Activated naive CD4-positive, alpha-beta T cell treated with anti-CD3 and anti-CD28 coated beads, Interleukin-2, amount 10 ng/mL, durations not matched to agents 7 days and 5 days (primary cell): Measurements from ENCODE around the gene FNDC3B.

Source experiments
- CTCF ChIA-PET: fragments of 350-600 bp; sonication (Branson Sonifier 250); formaldehyde crosslinking; loops from one replicate; lab custom pipeline; 2021; ENCODE audit warnings: antibody characterized with exemption; lab: Charles Lee
- DNase-seq: peaks from one replicate; pipeline ENCODE4 v3.0.0-alpha.2; 2020
- H3K27ac Mint-ChIP-seq: one replicate; pipeline ENCODE4 v1.8.0; 2021; ENCODE audit warnings: mild to moderate bottlenecking, moderate library complexity, mixed read lengths
- H3K27me3 Mint-ChIP-seq: one replicate; pipeline ENCODE4 v1.8.0; 2021; ENCODE audit warnings: mild to moderate bottlenecking, mixed read lengths
- H3K36me3 Mint-ChIP-seq: one replicate; pipeline ENCODE4 v1.8.0; 2021; ENCODE audit warnings: mixed read lengths
- H3K4me1 Mint-ChIP-seq: one replicate; pipeline ENCODE4 v1.8.0; 2021; ENCODE audit warnings: mixed read lengths
- H3K4me3 Mint-ChIP-seq: one replicate; pipeline ENCODE4 v1.8.0; 2021; ENCODE audit warnings: mild to moderate bottlenecking, moderate library complexity, mixed read lengths
- H3K9me3 Mint-ChIP-seq: one replicate; pipeline ENCODE4 v1.8.0; 2021; ENCODE audit warnings: mixed read lengths

The FNDC3B gene

GRCh38 chr3:172133838-172134237 lies 94.5 kb downstream of the FNDC3B start:
- Mint-ChIP-seq H3K9me3 (no peaks in the 10 kb centered on the region), H3K27me3 (no peaks in the 10 kb centered on the region), H3K36me3 (peaks cover 6% of the 10 kb centered on the region), H3K4me3 (no peak overlapping the region), H3K4me1 (peaks cover 52% of the 10 kb centered on the region), H3K27ac (no peak overlapping the region)
- CTCF ChIA-PET: no interaction called here
- no peak for DNase-seq

DNA sequence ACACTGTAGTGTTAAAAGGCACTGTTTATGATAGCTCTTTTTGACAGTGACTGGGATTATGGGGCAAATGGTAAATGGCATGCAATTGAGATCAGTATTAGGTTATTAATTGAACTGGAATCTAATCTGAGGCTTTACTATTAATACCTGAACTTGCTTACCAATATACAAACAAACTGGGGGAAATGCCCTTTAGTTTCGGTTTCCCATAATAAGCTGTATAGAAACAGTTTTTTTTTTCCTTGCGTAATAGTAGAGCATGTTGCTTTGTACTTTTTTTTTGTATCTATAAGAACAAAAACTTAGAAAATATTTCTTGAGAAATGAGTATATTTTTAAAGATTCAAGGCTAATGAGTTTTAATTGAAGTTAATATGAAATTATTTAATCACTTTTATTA lies 95.0 kb downstream of the FNDC3B start:
- Mint-ChIP-seq H3K9me3 (no peaks in the 10 kb centered on the region), H3K27me3 (no peaks in the 10 kb centered on the region), H3K27ac (no peak overlapping the region), H3K4me3 (no peak overlapping the region), H3K36me3 (peaks cover 6% of the 10 kb centered on the region), H3K4me1 (peaks cover 56% of the 10 kb centered on the region)
- DNase-seq: no peak
- CTCF ChIA-PET: no interaction called here

- CTCF ChIA-PET: interaction anchor here (0.6 kb wide), 1 partner anchor 101 kb away, joined by 5 read pairs; no protein-coding TSS in a partner anchor
Observed at GRCh38 chr3:172135185-172135584, 95.8 kb downstream of the FNDC3B start.

DNA sequence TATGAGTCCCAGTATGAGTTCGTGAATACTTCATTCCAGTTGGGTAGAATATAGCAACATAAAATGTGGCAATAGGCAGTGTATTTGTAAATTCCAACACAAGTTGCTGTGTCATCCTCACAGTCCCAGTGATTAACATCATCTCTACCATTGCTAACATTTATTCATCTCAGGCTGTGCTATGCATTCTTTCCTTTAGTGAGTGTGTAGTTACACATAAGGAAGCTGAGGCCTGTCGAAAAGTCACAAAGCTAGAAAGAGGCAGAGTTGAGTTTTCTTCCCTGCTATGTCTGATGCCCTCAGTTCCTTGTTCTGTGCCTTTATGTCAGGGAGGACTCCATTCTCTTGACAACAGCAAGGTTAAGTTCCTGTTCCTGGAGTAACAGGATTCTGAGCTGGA lies 96.4 kb downstream of the FNDC3B start:
- DNase-seq: no peak
- Mint-ChIP-seq H3K4me1 (peaks cover 44% of the 10 kb centered on the region), H3K27me3 (no peaks in the 10 kb centered on the region), H3K36me3 (peaks cover 6% of the 10 kb centered on the region), H3K9me3 (no peaks in the 10 kb centered on the region), H3K4me3 (no peak overlapping the region), H3K27ac (no peak overlapping the region)
- CTCF ChIA-PET: no interaction called here

More at GRCh38 chr3:172135185-172135584, 95.8 kb downstream of the FNDC3B start:
- Mint-ChIP-seq H3K4me3 (no peak overlapping the region), H3K4me1 (peaks cover 49% of the 10 kb centered on the region), H3K27me3 (no peaks in the 10 kb centered on the region), H3K27ac (no peak overlapping the region), H3K36me3 (peaks cover 6% of the 10 kb centered on the region), H3K9me3 (no peaks in the 10 kb centered on the region)
- DNase-seq: no peak

DNA sequence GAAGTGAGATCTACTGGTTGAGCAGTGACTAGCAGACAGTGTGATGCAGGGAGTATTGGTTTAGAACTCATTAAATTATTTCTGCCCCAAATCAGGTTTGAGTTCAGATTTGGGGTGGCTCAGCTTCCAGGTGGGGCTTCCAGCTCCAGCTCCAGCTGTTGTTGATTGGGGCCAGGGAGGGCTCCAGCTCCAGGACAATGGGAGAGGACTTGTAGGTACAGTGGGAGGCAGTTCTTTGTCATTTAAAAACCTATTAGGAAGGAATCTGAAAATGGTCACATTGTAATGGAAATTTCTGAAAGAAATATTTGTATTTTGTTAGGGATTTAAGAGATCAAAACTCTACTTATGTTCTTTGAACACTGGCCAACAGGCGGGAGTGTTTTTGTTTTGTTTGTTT lies 97.0 kb downstream of the FNDC3B start:
- no peak overlapping the region for H3K4me3 Mint-ChIP-seq
- H3K4me1 Mint-ChIP-seq: peaks cover 44% of the 10 kb centered on the region
- H3K27ac Mint-ChIP-seq: no peak overlapping the region
- no peaks in the 10 kb centered on the region for H3K27me3 Mint-ChIP-seq
- H3K36me3 Mint-ChIP-seq: peaks cover 6% of the 10 kb centered on the region
- DNase-seq: no peak
- CTCF ChIA-PET: no interaction called here
- H3K9me3 Mint-ChIP-seq: no peaks in the 10 kb centered on the region

DNA sequence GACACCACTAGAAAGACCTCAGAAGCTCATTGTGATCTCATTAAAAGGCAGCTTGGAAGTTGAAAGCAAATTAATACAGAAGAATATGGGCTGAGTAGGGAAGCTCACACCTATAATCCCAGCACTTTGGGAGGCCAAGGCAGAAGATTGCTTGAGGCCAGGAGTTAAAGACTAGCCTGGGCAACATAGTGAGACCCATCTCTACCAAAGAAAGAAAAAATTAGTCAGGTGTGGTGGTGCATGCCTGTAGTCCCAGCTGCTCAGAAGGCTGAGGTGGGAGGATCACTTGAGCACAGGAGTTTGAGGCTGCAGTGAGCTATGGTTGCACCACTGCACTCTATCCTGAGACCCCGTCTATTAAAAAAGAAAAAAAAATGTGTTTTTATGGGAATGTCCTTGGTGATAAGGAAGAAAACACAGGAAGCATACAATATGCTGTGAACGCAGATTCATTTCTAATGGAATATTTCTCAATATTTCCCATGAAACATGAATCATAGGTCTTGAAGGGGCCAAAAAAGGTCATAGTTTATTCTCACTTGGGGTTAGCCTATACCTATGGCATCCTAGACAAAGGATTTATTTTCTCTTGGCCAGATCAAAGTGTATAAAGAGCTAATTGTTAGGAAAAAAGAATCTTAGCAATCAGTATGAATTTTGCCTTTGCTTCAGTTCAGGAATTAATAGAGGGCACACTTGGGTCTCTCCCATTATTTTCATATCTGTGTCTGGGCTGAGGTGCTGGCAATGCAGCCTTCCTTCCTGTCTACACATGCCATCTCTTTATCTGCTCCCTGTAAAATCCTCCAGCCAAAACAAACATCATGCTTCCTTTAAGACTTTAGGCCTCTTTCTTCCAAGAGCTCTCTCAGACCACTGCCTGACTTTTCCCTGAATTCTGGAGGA lies 98.2 kb downstream of the FNDC3B start:
- CTCF ChIA-PET: no interaction called here
- Mint-ChIP-seq H3K27me3 (no peaks in the 10 kb centered on the region), H3K36me3 (peaks cover 6% of the 10 kb centered on the region), H3K9me3 (no peaks in the 10 kb centered on the region), H3K27ac (no peak overlapping the region), H3K4me3 (no peak overlapping the region), H3K4me1 (peaks cover 36% of the 10 kb centered on the region)
- DNase-seq: no peak

DNA sequence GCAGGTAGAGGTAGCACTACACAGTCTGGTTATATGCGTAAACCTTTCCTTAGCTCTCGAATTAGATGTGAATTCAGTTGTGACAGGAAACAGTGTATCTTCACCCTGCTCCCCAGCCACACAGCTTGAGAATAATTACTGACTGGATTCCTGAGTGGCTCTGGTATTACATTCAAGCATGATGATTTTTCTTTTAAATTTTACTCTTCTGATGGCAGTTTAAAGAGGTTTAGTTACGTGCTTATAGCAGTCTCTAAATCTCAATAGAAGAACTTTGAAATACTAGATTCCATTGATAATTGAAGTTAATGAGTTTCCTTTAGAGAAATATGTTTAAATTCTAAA lies 98.8 kb downstream of the FNDC3B start:
- peaks cover 4% of the 10 kb centered on the region for H3K36me3 Mint-ChIP-seq
- H3K9me3 Mint-ChIP-seq: no peaks in the 10 kb centered on the region
- no peak overlapping the region for H3K27ac Mint-ChIP-seq
- CTCF ChIA-PET: no interaction called here
- H3K4me3 Mint-ChIP-seq: no peak overlapping the region
- DNase-seq: no peak
- no peaks in the 10 kb centered on the region for H3K27me3 Mint-ChIP-seq
- peaks cover 34% of the 10 kb centered on the region for H3K4me1 Mint-ChIP-seq

DNA sequence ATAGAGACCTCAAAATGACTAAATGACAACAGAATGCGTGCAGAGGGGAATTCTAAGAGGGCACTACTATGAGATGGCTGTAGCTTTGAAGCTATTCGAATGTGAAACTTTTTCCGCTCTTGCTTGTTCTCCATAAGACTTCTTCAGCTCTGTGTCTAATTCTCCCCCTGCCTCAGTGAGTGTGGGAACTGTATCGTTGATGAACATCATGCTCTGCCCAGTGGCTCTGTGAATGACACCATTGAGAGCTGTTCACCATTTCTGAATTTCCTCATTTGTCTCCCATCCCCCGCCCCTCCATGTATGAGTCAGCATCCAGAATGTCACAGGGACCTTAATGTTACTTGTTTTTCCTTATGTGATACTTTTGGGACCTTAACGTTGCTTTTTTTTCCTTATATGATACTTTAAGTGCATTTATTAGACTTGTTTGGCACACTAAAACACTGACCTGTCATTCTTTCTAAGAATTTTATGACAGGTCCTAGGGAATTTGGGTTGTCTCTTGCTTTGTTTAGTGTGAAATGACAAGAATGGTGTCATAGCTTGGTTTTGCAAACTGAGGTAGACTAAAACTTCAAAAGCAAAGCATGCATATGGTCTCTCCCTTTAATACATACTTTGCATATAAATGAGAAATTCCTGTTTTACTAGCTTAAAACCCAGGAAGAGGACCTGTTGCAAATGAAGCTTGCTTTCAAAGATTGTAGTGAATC lies 99.6 kb downstream of the FNDC3B start:
- CTCF ChIA-PET: interaction anchor here (0.6 to 1.6 kb wide), 2 partner anchors 16 to 607 kb away, joined by 3 to 4 read pairs; no protein-coding TSS in a partner anchor
- peaks cover 28% of the 10 kb centered on the region for H3K4me1 Mint-ChIP-seq
- H3K27me3 Mint-ChIP-seq: no peaks in the 10 kb centered on the region
- H3K9me3 Mint-ChIP-seq: no peaks in the 10 kb centered on the region
- H3K4me3 Mint-ChIP-seq: no peak overlapping the region
- H3K27ac Mint-ChIP-seq: peak overlapping the region; percentile 40
- peaks cover 2% of the 10 kb centered on the region for H3K36me3 Mint-ChIP-seq
- DNase-seq: peak; percentile 22

DNA sequence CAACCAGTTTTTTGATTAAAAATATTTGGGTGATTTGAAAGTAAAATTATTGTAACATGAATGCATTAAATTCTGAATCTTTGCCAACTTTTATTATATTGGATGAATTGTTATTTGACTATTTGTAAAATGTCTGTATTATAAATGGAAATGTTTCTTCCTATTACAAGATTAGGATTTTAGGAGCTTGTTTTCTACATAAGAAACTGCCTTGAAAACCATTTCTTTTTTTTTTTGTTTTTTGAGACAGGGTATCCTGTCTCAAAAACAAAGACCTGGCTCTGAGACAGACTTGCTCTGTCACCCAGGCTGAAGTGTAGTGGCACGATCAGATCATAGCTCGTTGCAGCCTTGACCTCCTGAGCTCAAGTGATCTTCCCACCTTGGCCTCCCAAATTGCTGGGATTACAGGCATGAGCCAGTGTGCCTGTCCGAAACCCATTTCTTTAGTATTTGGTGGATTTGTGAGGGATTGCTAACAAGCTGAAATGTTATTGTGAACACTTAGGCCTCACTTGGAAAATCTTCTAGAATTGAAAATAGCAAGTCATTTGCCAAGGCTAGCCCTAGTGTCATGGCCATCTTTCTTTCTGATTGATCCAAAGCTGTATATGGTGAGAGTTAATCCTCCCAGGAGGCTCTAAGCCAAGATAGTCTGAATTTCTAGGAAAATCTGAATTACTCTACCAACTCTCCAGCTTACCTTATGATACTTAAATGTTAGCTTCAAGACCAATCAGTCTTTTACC lies 100.3 kb downstream of the FNDC3B start:
- no peaks in the 10 kb centered on the region for H3K27me3 Mint-ChIP-seq
- H3K4me3 Mint-ChIP-seq: no peak overlapping the region
- no peaks in the 10 kb centered on the region for H3K9me3 Mint-ChIP-seq
- no peak for DNase-seq
- CTCF ChIA-PET: interaction anchor here (0.6 to 1.6 kb wide), 3 partner anchors 15 to 607 kb away, joined by 3 to 5 read pairs (median 4); no protein-coding TSS in a partner anchor
- H3K4me1 Mint-ChIP-seq: peaks cover 23% of the 10 kb centered on the region
- peaks cover 1% of the 10 kb centered on the region for H3K36me3 Mint-ChIP-seq
- H3K27ac Mint-ChIP-seq: no peak overlapping the region

GRCh38 chr3:172140499-172141391 lies 101.4 kb downstream of the FNDC3B start:
- DNase-seq: no peak
- H3K4me3 Mint-ChIP-seq: no peak overlapping the region
- peaks cover 23% of the 10 kb centered on the region for H3K4me1 Mint-ChIP-seq
- no peaks in the 10 kb centered on the region for H3K9me3 Mint-ChIP-seq
- H3K27ac Mint-ChIP-seq: no peak overlapping the region
- H3K36me3 Mint-ChIP-seq: no peaks in the 10 kb centered on the region
- no peaks in the 10 kb centered on the region for H3K27me3 Mint-ChIP-seq
- CTCF ChIA-PET: interaction anchor here (1.1 to 1.6 kb wide), 2 partner anchors 14 to 105 kb away, joined by 4 to 5 read pairs; no protein-coding TSS in a partner anchor

GRCh38 chr3:172142051-172142863 lies 102.9 kb downstream of the FNDC3B start:
- CTCF ChIA-PET: no interaction called here
- no peaks in the 10 kb centered on the region for H3K9me3 Mint-ChIP-seq
- no peak for DNase-seq
- H3K36me3 Mint-ChIP-seq: no peaks in the 10 kb centered on the region
- H3K4me1 Mint-ChIP-seq: peaks cover 20% of the 10 kb centered on the region
- no peak overlapping the region for H3K27ac Mint-ChIP-seq
- H3K27me3 Mint-ChIP-seq: no peaks in the 10 kb centered on the region
- H3K4me3 Mint-ChIP-seq: no peak overlapping the region

GRCh38 chr3:172142864-172143451 lies 103.6 kb downstream of the FNDC3B start:
- H3K4me1 Mint-ChIP-seq: peaks cover 17% of the 10 kb centered on the region
- CTCF ChIA-PET: no interaction called here
- no peak overlapping the region for H3K27ac Mint-ChIP-seq

More at GRCh38 chr3:172142864-172143451, 103.6 kb downstream of the FNDC3B start:
- no peak overlapping the region for H3K4me3 Mint-ChIP-seq
- H3K36me3 Mint-ChIP-seq: no peaks in the 10 kb centered on the region
- no peaks in the 10 kb centered on the region for H3K27me3 Mint-ChIP-seq
- no peak for DNase-seq
- H3K9me3 Mint-ChIP-seq: no peaks in the 10 kb centered on the region
